Thyroid gland (tissue), 4 donors: ENCODE results near the gene TLR8.

Source experiments
- CTCF ChIP-seq, 6 experiments: fragments of 200-600 bp in 3 of 6; fragments of 450-650 bp in 3 of 6; sonication (generic) in 3 of 6; IDR thresholded peaks; one replicate each; pipeline ENCODE4 v1.5.1; 2016 to 2019; ENCODE audit warnings: antibody characterized with exemption in 6 of 6, mild to moderate bottlenecking in 2 of 6, inconsistent platforms in 1 of 6, moderate library complexity in 1 of 6
- POLR2A ChIP-seq, 2 donors: fragments of 450-650 bp; IDR thresholded peaks; one replicate each; pipeline ENCODE4 v1.6.1; 2017; ENCODE audit warnings: antibody characterized with exemption in 2 of 2, mild to moderate bottlenecking in 2 of 2, moderate library complexity in 1 of 2

GRCh38 chrX:12878536-12878935 is 27.9 kb upstream of the TLR8 start:
- TF ChIP-seq CTCF (IDR thresholded peaks at IDR 0.05): no peak
- no peak for TF ChIP-seq POLR2A (IDR thresholded peaks at IDR 0.05)
